Natural killer cell (primary cell): ENCODE data around the gene RAB3C. TPM values are rescaled to one million over a fixed set of nuclear protein-coding genes. Genes with fewer than 3 reads are reported as not detected.

Experiments used
- ATAC-seq, 3 donors: fragments of 150-1000 bp in 2 of 3; fragments of 200-7000 bp in 1 of 3; cut with Tn5 transposase; 1 replicate in 1 of 3; 2 replicates in 2 of 3; pipeline ENCODE4 v1.10.0; 2021; ENCODE audit warnings: mild to moderate bottlenecking in 2 of 3, moderate library complexity in 2 of 3
- DNase-seq, 2 donors: peaks; one replicate each; pipeline versions ENCODE4 v3.0.0 to v3.0.0-alpha.2; 2013 to 2021; ENCODE audit warnings: mixed read lengths in 1 of 2
- H3K27ac ChIP-seq: one replicate; pipeline ENCODE4 v1.5.1; 2013; ENCODE audit warnings: mild to moderate bottlenecking, low read length
- H3K27me3 ChIP-seq: one replicate; pipeline ENCODE4 v1.6.1; 2013; ENCODE audit warnings: low read length; ENCODE audit not compliant: control insufficient read depth, insufficient read depth
- H3K36me3 ChIP-seq: one replicate; pipeline ENCODE4 v1.6.1; 2013; ENCODE audit warnings: low read length; ENCODE audit not compliant: control insufficient read depth, insufficient read depth
- H3K4me1 ChIP-seq: one replicate; pipeline ENCODE4 v1.6.1; 2013; ENCODE audit warnings: low read length; ENCODE audit not compliant: control insufficient read depth, insufficient read depth
- H3K4me3 ChIP-seq: one replicate; pipeline ENCODE4 v1.5.1; 2013; ENCODE audit warnings: low read length
- H3K9me3 ChIP-seq: one replicate; pipeline ENCODE4 v1.6.1; 2013; ENCODE audit warnings: low read length; ENCODE audit not compliant: control insufficient read depth, insufficient read depth
- H3K27ac Mint-ChIP-seq, 2 donors: one replicate each; pipeline ENCODE4 v1.8.0; 2022; ENCODE audit warnings: mild to moderate bottlenecking in 2 of 2, mixed read lengths in 2 of 2, moderate library complexity in 1 of 2
- H3K27me3 Mint-ChIP-seq, 2 donors: one replicate each; pipeline ENCODE4 v1.8.0; 2022; ENCODE audit warnings: low read depth in 2 of 2, mixed read lengths in 2 of 2
- H3K36me3 Mint-ChIP-seq: one replicate; pipeline ENCODE4 v1.8.0; 2022; ENCODE audit warnings: mixed read lengths
- H3K4me1 Mint-ChIP-seq, 2 donors: one replicate each; pipeline ENCODE4 v1.8.0; 2022; ENCODE audit warnings: mixed read lengths in 2 of 2
- H3K4me3 Mint-ChIP-seq: one replicate; pipeline ENCODE4 v1.8.0; 2022; ENCODE audit warnings: mild to moderate bottlenecking, moderate library complexity, mixed read lengths
- H3K9me3 Mint-ChIP-seq, 2 donors: one replicate each; pipeline ENCODE4 v1.8.0; 2022; ENCODE audit warnings: mixed read lengths in 2 of 2
- WGBS: methylation state at CpG from one replicate; pipeline ENCODE4 v1.1.7; 2013; ENCODE audit warnings: missing lambda C conversion rate; ENCODE audit not compliant: insufficient coverage; 5-methylcytosine and 5-hydroxymethylcytosine counted together
- intact Hi-C: fragments of 100-400 bp; cut with micrococcal nuclease; formaldehyde crosslinking; loops from one replicate; pipeline ENCODE4 v1.14.2; 2022
- total RNA-seq, 4 donors: library from RNA; stranded (reverse); fragments of 120-200 nt in 1 of 4; gene quantifications; one replicate each; pipeline versions ENCODE4 v1.2.3 to v1.2.4, GENCODE V29; 2013 to 2022
- TF ChIP-seq, protein P1 (sequence below): fragments of 200-600 bp; IDR thresholded peaks from one replicate; pipeline ENCODE4 v1.8.0; 2022; ENCODE audit warnings: antibody characterized with exemption

RAB3C gene
- total RNA-seq, 3 donors from 2014 or later (not counting 1 experiment from before 2014, with no cell fraction given): 0.05 TPM; not detected in 2

DNA sequence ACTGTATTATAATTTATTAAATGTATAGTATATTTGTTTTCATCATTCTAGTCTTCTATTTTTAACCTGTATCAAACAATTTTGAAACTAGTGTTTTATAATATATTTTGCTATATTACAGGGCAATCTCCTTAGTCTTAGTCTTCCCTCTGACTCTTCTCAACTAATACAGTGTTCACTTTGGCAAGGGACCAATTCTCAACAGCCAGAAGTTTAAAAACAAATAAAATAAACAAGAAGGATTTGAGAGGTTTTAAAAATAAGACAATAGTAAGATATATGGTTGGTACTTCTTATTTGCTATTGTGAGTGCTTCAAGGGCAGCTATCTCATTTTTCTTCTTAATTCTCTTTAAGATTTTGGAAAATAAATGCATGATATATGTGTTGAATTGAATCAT, 167.2 kb downstream of the RAB3C start:
- no peaks in the 10 kb centered on the region for H3K4me1 Mint-ChIP-seq
- no peaks in the 10 kb centered on the region for H3K27me3 ChIP-seq
- H3K36me3 Mint-ChIP-seq: no peaks in the 10 kb centered on the region

DNA sequence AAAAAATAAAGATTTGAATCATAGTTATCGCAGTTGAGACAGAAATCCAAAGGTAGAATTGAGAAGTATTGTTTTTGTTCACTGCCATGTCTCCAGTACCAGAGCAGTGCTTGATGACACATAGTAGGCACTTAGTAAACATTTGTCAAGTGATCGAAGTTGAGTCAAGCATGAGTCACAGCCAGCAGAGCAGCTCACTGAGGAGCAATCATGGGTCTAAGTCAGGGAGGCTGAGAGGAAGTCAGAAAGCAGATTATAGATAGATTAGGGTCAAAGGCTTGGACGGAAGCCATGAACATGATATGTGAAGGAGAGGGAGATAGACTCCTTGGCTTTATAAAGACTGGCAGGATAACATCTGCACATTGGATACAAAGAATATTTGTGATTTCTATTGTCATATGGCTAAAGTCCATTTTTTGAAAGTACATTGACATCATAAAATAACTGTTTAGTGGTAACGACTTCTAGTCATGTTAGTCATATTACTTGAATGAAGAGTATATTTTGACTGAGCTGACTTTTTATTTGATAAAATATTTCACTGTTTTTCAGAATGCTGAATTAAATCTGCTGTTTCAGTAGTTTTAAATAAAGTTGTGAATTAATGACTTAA, 168.5 kb downstream of the RAB3C start:
- TF ChIP-seq, protein P1, sequence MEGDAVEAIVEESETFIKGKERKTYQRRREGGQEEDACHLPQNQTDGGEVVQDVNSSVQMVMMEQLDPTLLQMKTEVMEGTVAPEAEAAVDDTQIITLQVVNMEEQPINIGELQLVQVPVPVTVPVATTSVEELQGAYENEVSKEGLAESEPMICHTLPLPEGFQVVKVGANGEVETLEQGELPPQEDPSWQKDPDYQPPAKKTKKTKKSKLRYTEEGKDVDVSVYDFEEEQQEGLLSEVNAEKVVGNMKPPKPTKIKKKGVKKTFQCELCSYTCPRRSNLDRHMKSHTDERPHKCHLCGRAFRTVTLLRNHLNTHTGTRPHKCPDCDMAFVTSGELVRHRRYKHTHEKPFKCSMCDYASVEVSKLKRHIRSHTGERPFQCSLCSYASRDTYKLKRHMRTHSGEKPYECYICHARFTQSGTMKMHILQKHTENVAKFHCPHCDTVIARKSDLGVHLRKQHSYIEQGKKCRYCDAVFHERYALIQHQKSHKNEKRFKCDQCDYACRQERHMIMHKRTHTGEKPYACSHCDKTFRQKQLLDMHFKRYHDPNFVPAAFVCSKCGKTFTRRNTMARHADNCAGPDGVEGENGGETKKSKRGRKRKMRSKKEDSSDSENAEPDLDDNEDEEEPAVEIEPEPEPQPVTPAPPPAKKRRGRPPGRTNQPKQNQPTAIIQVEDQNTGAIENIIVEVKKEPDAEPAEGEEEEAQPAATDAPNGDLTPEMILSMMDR: no peak

More for the DNA sequence above, 167.2 kb downstream of the RAB3C start:
- intact Hi-C loops: no loop called here
- H3K27ac ChIP-seq: no peak overlapping the region
- H3K4me3 Mint-ChIP-seq: no peak overlapping the region
- no peak overlapping the region for H3K4me3 ChIP-seq
- H3K27ac Mint-ChIP-seq: no peak overlapping the region
- ATAC-seq: no peak
- TF ChIP-seq, protein P1: no peak
- H3K36me3 ChIP-seq: no peaks in the 10 kb centered on the region
- no peak for DNase-seq
- H3K9me3 Mint-ChIP-seq: peaks cover 0 to 4% of the 10 kb centered on the region in 2 donors
- H3K4me1 ChIP-seq: no peaks in the 10 kb centered on the region
- peaks cover 3 to 13% of the 10 kb centered on the region in 2 donors for H3K27me3 Mint-ChIP-seq
- H3K9me3 ChIP-seq: no peaks in the 10 kb centered on the region

DNA sequence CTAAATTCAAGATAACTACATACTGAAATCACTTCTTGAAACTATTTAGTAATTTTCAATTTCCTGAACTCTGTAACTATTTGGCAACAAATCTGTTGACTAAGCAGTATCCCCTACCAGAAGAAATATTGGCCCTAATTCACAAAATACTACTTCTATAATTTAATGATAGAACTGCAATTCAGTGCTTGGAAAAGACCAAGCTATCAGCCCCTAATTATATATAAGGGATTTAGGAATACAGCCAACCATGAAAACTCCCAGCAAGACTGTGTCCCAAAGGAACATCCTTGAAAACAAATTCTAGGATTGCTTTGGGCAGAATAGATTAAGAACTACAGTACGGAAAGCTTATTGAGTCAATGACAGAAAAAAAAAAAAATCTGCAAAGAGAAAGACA, 169.2 kb downstream of the RAB3C start:
- H3K4me1 Mint-ChIP-seq: no peaks in the 10 kb centered on the region

More for the DNA sequence above, 168.5 kb downstream of the RAB3C start:
- peak in 1 of 3 donors; percentile 39 for ATAC-seq
- H3K27me3 ChIP-seq: no peaks in the 10 kb centered on the region
- peaks cover 0 to 2% of the 10 kb centered on the region in 2 donors for H3K9me3 Mint-ChIP-seq
- H3K9me3 ChIP-seq: no peaks in the 10 kb centered on the region
- DNase-seq: no peak
- H3K4me1 ChIP-seq: no peaks in the 10 kb centered on the region
- no peaks in the 10 kb centered on the region for H3K4me1 Mint-ChIP-seq
- no peak overlapping the region for H3K4me3 Mint-ChIP-seq
- no peak overlapping the region for H3K27ac ChIP-seq
- 68% methylated on average over 4 of the region's 4 CpGs for WGBS
- no peak overlapping the region for H3K4me3 ChIP-seq
- H3K36me3 ChIP-seq: no peaks in the 10 kb centered on the region
- no peaks in the 10 kb centered on the region for H3K36me3 Mint-ChIP-seq
- no peak overlapping the region for H3K27ac Mint-ChIP-seq
- peaks cover 5 to 13% of the 10 kb centered on the region in 2 donors for H3K27me3 Mint-ChIP-seq
- intact Hi-C loops: no loop called here

More for the DNA sequence above, 169.2 kb downstream of the RAB3C start:
- H3K27me3 ChIP-seq: no peaks in the 10 kb centered on the region
- H3K4me1 ChIP-seq: no peaks in the 10 kb centered on the region
- DNase-seq: no peak
- H3K9me3 ChIP-seq: no peaks in the 10 kb centered on the region
- H3K27ac Mint-ChIP-seq: no peak overlapping the region
- TF ChIP-seq, protein P1: no peak
- no peaks in the 10 kb centered on the region for H3K36me3 Mint-ChIP-seq
- H3K4me3 Mint-ChIP-seq: no peak overlapping the region
- peaks cover 0 to 2% of the 10 kb centered on the region in 2 donors for H3K9me3 Mint-ChIP-seq
- no peaks in the 10 kb centered on the region for H3K36me3 ChIP-seq
- no peak overlapping the region for H3K27ac ChIP-seq
- WGBS: 100% methylated on average over 1 of the region's 1 CpG
- intact Hi-C loops: no loop called here
- ATAC-seq: no peak
- peaks cover 5 to 13% of the 10 kb centered on the region in 2 donors for H3K27me3 Mint-ChIP-seq
- H3K4me3 ChIP-seq: no peak overlapping the region
